ENCODE results near the gene ACTRT2.

DNA sequence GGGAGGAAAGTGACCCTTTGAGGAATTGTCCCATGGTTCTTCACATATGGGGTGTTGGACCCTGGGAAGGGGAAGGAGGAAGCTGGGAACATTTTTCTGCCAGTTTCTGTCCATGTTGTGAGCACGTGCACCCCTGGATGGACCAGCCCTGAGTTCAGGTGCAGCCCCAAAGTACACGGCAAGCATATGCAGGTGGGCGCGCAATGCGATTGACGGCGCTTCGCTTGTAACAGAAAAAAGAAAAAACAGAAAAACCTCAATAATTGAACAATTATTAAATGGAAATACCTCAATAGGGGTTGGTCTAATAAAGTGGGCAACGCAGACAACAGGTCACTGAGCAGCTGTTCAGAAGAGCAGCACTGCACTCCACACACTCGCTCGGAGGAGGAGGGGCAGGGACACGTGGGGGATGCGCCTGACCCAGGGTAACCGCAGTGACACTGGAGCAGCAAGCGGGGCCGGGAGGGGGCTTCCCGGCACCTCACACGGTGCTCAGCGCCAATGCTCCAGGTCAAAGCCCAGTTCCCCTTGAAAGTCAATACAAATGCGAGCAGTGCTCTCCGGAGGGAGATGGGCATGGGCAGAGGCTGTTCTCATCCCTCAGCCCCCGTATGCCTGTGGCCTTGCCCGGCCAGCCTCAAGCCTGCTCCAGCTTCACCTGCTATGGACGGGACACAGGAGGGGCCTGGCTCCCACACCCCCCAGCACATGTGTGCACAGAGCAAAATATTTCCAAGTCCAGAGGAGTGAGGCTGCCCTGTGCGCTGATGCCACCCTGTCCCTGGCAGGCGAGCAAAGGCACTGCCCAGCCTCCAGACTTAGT lies 6.6 kb upstream of the ACTRT2 start:
- TF ChIP-seq CTCF (IDR thresholded peaks at IDR 0.05 in 4 of 5, conservative IDR thresholded peaks at IDR 0.05 in 1 of 5) (no peak), POLR2A (IDR thresholded peaks at IDR 0.05) (no peak)

All from gastrocnemius medialis (tissue), 4 donors.